Renal cortex interstitium (tissue), 11 donors: Measurements from ENCODE around the gene STK38. TPM values are rescaled to one million over a fixed set of nuclear protein-coding genes. Genes with fewer than 3 reads are reported as not detected.
"Not testable (repeated sequence)": the region's sequence is repeated elsewhere in the genome, so short reads cannot be mapped to it uniquely, and the experiment has no call there.

ENCODE experiments used
- DNase-seq, 11 donors: peaks; one replicate each; pipeline ENCODE4 v3.0.0-alpha.2; 2013; ENCODE audit warnings: low read depth in 9 of 11, low spot score in 4 of 11; ENCODE audit errors: extremely low read depth in 1 of 11
- polyA plus RNA-seq, 3 donors: library from polyadenylated mRNA; unstranded; fragments of 120-200 nt; gene quantifications; one replicate each; pipeline ENCODE4 v1.2.1, GENCODE V29; 2013; ENCODE audit not compliant: insufficient read length in 3 of 3

STK38 gene
- polyA plus RNA-seq, 3 donors = 48.7 to 55.4 (median 53.5) TPM

DNA sequence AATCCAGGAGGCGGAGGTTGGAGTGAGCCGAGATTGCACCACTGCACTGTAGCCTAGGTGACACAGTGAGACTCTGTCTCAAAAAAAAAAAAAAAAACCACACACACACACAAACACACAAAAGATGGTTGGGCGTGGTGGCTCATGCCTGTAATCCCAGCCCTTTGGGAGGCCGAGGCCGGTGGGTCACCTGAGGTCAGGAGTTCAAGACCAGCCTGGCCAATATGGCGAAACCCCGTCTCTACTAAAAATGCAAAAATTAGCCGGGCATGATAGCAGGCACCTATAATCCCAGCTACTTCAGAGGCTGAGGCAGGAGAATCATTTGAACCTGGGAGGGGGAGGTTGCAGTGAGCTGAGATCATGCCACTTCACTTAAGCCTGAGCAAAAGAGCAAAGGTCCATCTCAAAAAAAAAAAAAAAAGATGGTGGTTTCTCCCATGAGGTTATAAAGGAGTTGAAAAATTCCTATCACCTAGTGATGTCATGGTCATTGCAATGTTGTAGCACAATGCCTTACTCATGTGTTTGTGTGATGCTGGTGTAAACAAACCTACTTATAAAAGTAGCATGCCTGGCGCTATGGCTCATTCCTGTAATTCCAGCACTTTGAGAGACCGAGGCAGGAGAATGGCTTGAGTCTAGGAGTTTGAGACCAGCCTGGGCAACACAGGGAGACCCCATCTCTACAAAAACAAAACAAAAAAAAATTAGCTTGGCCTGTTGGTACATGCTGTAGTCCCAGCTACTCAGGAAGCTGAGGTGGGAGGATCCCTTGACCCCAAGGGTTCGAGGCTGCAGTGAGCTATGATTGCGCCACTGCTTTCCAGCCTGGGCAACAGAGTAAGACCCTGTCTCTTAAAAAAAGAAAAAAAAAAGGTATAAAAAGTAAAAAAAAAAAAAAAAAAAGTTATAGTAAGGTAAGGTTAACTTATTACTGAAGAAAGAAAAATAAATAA, 25.4 kb upstream of the STK38 start:
- DNase-seq = not testable (repeated sequence)

DNA sequence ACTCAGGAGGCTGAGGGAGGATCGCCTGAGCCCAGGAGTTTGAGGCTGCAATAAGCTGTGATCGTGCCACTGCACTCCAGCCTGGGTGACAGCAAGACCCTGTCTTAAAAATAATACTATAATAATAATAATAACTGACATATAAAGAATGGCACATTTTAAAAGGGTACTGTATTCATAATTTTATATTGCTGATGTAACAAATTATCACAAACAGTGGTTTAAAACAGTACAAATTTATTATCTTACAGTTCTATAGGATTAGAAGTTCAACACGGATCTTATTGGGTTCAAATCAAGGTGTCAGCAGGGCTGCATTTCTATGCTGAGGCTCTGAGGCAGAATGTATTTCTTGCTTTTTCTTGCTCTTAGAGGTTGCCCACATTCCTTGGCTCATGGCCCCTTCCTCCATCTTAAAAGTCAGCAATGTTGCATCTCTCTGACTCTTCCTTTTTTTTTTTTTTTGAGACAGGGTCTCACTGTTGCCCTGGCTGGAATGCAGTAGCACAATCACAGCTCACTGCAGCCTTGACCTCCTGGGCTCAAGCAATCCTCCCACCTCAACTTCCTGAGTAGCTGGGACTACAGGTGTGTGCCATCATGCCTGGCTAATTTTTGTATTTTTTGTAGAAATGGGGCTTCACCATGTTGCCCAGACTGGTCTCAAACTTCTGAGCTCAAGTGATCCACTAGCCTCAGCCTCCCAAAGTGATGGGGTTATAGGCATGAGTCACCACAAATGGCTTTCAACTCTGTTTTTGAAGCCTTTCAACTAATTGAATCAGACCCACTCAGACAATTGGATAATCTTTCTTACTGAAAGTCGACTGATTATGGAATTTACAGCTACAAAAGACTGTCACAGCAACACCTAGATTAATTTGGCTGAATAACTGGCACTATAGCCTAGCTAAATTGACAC, 24.1 kb upstream of the STK38 start:
- no peak for DNase-seq

DNA sequence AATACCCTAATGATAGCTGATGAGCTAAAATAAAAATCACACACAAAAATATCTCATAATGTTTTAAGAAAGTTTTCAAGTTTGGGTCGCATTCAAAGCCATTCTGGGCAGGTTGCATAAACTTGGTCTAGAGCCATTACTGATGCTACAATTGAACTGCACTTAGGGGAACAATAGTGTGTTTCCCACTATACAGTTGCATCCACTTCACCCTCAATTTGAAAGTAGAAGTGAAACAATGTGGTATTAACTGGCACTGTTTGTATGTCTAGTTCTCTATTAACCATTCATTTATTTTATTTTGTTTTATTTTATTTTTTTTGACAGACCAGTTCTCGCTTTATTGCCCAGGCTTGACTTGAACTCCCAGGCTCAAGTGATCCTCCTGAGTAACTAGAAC, 23.0 kb upstream of the STK38 start:
- no peak for DNase-seq

DNA sequence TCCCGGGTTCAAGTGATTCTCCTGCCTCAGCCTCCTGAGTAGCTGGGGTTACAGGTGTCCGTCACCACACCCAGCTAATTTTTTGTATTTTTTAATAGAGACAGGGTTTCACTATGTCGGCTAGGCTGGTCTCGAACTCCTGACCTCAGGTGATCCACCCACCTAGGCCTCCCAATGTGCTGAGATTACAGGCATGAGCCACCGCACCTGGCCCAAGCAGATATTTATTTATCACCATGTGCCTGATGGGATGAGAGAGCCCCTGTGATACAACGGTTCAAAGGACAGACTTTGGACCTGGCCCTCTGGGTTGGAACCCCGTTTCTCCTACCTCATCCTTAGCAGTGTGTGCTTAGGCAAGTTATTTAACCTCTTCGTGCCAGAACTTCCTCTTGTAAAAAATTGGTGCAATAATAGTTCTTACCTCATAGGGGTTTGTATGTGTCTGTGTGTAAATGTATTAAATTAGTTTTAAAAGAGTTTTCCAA, 19.2 kb upstream of the STK38 start:
- DNase-seq = no peak

DNA sequence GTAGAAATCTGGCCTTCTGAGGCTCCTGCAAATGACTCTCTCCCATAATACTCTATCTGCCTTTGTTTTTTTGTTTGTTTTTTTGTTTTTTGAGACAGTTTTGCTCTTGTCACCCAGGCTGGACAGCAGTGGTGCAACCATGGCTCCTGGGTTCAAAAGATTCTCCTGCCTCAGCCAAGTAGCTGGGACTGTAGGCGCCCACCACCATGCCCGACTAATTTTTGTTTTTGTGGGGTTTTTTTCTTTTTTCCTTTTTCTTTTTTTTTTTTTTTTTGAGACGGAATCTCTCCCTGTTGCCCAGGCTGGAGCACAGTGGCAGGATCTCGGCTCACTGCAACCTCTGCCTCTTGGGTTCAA, 16.6 kb upstream of the STK38 start:
- DNase-seq = no peak

DNA sequence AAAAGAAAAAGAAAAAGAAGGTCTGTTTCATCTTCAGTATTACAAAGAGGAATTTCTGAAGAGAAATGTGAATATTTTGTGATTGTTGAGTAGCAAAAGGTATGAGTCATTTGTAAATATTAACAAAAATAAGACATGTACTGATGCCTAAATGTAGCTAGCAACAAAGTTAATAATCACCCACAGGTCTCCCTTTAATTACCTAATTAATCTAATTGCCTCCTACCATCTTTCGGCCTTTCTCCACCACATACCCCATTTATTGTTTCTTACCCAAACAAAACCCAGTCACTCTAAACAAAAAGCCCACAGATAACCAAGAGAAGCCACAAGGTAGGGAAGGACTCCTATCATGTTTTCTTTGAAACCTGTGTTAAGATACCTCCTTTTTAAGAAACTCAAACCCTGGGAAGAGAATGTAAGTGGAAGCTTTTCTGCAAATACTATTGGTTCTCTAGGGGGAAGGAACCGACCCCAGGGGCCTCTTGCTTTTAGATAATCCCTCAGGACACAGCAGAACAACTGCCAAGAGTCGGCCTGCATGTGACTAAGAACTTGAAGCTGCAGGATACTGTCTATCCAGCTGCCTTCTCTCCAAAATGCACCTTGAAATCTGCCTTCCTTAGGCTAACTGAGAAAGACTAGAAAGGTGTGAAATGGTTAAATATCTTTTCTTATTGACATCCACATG, 16.1 kb upstream of the STK38 start:
- DNase-seq = no peak

DNA sequence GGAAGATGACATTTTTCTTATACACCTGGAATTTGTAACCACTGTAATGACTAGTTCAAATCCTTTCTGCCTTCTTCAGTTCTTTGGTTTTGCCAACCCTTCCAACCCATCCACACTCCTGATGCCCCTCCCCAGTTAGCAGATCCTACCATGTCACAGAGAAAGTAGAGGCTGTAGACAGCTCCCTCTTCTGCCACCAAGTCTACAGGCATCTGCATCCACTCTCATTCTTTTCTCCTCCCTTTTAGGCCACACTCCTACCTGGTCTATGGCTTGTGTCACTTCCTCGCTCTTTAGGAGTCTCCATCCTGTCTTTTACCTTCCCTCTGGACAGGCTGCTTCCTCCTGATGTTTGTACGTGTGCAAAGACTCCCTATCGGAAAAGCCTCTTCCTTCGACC, 13.5 kb upstream of the STK38 start:
- DNase-seq = no peak

DNA sequence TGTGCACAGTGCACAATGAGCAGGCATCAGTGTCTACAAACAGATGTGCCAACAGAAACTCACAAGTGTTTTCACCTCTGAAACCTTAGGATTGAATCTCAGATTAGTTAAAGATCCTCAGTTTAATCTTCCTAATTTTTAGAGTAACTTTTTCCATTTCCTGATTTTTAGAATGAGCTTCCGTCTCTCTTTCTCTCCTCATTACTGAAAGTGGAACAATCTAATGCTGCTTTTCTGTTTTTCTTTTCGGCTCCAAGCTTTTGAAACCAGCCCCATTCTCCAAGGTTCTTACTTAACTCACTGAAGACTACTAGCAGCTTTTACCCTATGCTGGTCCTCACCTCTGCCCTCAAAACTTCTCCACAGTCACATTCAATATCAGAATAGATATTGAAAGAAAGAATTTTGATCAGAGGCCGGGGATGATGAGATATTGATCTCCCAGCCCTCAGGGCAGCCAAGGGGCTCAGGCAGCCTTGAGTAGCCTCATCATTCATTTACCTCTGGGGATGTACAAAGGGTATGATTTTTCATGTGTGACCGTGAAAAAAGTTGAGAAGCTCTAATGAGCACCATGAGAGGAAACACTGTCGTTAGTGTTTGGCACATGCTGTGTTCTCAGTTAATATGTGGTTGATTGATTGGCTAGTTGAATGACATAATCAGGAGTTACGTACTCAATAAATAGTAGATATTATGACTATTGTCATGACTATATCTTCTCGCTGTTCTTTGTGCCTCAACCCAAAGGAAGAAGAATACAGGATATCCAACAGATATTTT, 11.9 kb upstream of the STK38 start:
- no peak for DNase-seq

DNA sequence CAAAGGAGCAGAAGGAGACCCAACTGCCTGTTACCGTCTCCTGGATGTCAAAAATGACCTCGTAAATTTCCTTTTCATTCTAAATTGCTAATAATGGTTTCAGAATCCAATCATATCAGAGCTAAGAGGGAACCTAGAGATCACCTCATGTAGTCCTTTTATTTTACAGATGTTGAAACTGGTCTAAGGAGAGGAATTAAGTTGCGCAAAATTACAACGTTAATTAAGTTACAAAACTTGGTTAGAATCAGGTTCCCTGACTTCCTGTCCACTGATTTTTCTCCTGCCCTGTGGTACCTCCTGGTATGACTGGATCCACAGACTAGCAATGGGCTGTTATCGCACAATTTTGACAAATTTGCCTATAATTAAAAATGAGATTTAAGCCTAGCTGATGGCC, 9.0 kb upstream of the STK38 start:
- DNase-seq = no peak

DNA sequence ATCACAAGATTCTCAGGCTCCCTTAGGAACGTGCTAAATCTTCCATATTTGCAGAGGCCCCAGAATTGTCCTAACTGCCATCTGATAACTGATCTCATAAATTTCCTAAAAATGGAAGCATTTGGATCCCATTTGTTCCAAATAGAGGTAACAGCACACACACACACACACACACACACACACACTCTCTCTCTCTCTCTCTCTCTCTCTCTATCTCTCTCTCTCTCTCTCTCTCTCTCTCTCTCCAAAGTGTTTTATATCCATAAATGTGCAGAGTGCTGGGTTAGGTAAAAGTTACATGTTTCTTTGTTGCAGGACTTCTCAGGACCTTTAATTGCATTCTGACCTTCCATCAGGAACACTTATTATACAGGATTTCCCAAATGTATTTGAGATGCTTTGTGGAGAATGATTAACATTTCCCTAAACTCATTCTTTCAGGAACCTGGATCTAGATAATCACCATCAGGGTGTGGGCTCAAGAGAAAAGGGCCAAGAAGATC, 8.5 kb upstream of the STK38 start:
- DNase-seq = no peak

DNA sequence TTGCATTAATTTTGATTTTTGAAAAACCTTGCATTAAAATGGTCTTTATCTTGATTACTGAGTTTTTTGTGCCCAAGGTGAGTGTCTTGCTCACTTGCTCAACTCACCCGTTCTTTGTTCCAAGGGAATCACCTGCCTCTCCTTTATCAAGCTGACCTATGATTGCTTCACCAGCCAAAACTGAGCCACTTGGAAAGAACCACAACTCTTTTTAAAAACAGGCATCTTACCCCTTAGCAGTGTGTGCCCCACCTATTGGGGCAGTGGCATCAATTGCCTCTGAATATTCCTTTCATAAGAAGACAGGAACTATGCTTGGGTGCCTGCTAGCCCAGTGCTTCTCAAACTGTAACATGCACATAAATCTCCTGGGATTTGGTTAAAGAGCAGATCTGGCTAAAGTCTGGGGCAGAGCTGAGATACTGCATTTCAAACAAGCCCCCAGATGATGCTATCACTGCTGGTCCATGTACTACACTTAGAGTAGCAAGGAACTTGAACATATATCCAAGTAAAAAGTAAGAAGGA, 3.3 kb upstream of the STK38 start:
- DNase-seq = no peak

DNA sequence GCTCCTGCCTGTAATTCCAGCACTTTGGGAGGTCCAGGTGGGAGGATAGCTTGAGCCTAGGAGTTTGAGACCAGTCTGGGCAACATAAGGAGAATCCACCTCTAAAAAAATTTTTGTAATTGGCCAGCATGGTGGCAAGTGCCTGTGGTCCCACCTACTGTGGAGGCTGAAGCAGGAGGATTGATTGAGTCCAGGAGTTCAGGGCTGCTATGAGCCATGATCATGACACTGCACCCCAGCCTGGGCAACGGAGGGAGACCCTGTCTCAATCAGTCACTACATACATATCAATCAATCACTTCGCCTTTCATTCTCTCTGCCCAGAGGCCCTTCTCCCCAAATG, 1.1 kb upstream of the STK38 start:
- DNase-seq = no peak

DNA sequence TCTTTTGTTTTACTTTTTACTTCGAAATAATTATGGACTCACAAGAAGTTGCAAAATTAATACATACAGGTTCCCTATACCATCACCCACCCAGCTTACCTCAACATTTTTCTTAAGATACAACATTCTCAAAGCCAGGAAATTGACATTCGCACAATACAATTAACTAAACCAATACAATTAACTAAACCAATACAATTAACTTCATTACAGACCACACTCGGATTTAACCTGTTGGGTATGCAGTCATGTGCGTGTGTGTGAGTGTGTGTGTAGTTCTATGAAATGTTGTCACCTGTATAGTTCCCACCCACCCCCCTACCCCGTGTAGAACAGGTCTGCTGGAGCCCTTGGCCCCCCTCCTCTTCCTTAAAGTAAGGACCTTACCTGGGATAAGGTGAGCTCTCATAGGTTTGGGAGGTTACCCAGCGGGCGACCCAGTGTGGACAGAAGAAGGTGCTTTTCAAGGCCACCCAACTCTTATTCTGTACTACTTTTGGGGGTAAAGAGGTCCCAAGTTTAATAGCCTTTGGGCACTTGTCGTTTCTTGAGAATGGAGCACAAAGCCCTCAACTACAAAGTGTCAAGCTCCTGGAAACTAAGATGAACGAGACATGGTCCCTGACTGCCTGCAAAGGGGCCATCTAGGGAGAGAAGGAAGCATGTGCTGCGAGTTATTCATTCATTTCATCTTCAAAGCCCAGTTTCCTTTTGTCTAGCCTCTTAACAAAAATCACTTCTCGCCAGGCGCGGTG, 544 bp upstream of the STK38 start:
- no peak for DNase-seq

DNA sequence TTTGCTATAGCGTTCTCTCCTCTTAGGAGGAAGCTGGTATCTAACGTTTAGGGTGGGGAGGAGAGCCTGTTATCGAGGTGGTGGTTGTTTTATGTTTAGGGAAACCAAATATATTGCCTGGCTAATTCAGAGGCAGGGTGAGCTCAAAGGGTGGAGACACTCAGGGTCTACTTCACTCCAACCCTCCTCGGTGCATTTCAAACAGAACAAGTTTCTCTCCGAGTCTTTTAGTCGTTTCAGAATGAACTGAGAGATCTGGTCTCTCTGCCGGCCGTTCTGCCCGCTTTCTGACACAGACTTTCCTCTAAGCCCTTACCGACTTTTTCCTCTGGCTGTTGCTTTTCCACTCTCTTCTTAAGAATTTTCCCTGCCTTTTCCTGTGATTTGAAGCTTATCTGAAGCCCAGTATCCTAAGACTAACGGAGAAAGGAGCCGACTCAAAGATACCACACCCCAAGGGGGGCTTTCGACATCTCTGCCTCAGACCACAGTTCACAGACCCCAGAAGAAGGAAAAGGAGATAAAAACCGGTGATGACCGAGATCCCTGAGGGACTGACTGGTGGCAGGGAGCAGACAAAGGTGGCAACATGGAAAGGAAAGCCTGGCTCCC, 865 bp downstream of the STK38 start:
- peak in 8 of 11 donors; percentile 13 to 49 (median 21) for DNase-seq

DNA sequence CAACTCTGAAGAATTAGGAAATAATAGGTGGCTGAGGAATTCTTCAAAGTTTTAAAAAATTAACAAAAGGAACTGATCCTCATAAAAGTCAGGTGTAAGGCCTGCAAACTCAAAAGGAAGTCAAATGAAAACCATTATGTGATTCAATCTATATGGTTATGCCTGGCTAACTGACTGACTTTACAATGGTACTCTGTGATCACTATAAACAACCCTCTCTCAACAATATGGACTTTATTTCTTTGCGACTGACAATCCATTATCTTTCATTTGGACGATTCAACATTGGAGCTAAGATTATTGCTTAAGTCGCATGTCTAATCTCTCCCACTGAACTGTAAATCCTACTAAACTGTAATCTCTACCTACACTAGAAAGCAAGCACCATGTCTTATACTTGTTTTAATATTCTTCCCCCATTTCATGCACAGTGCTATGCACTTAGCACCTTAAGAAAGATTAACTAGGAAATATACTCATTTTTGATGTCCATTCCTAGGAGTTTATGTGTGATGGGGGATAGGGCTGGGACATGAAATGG, 1.4 kb downstream of the STK38 start:
- DNase-seq = no peak

DNA sequence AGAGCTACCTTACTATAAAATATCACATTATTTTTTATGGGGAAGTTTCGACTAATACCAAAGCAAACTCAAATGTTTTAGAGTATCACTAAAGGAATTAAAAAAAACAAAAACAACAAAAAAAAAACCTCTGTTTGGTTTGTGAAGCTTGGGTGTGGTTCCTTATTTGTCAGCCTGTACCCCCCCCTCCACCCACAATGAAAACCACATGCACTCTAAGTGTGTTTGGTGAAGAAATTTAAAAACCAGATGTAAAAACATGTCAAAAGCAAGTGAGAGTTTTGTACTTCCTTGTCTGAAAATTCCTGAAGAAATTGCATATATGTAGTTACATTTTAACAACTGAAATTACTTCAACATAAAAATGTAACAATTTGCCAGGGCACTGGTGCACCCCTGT, 3.1 kb downstream of the STK38 start:
- no peak for DNase-seq

DNA sequence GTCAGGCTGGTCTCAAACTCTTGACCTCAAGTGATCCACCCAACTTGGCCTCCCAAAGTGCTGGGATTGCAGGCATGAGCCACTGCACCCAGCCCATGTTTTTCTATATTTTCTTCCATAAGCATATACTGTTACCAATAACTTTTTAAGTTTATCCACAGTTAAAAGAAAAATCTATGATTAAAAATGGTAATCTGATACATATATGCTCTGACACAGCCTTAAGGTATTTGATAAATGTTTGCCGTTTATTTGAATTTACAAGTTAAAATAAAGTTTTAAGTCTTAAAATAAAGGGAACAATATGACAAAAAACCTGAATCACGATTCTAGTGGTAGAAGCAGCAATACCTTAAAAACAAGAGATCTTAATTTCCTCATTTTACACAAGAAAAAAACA, 5.2 kb downstream of the STK38 start:
- DNase-seq = no peak
